Endothelial cell of umbilical vein (primary cell): ENCODE data around the gene RPLP2. TPM values are rescaled to one million over a fixed set of nuclear protein-coding genes. Genes with fewer than 3 reads are reported as not detected.

Source experiments
- BruUV-seq: library from RNA; stranded (reverse); fragments of 400-500 nt; replicated peaks from 2 replicates; lab custom pipeline; 2021; lab: Mats Ljungman, UMichigan
- CTCF ChIA-PET: fragments of 300-600, 350-600 bp; sonication (Branson Sonifier 250); formaldehyde crosslinking; loops from one replicate; lab custom pipeline; 2021; ENCODE audit warnings: antibody characterized with exemption, inconsistent platforms; lab: Charles Lee
- POLR2A ChIA-PET: fragments of 300-600, 350-600 bp; sonication (Branson Sonifier 250); formaldehyde crosslinking; loops from one replicate; lab custom pipeline; 2021; ENCODE audit warnings: antibody characterized with exemption, inconsistent platforms; lab: Charles Lee
- DNase-seq: peaks from one replicate; pipeline ENCODE4 v3.0.0-alpha.2; 2011; ENCODE audit warnings: low read depth, low spot score
- FAIRE-seq: peaks from 2 replicates; lab custom pipeline; 2011; peaks lifted over from hg19 to GRCh38; lab: Jason Lieb, UNC
- H2AFZ ChIP-seq: 2 replicates; pipeline ENCODE4 v1.6.0; 2012; ENCODE audit warnings: low read depth, low read length, control low read depth, inconsistent platforms
- H3K27ac ChIP-seq: 2 replicates; pipeline ENCODE4 v1.5.1; 2011; ENCODE audit warnings: low read depth, mild to moderate bottlenecking, control low read depth, low read length, moderate library complexity; ENCODE audit not compliant: insufficient read depth
- H3K27me3 ChIP-seq, 2 experiments: 2 replicates each; pipeline versions ENCODE4 v1.6.0 to v1.6.1; 2011; ENCODE audit warnings: low read length in 2 of 2, mixed read lengths in 1 of 2; ENCODE audit not compliant: control insufficient read depth in 2 of 2, insufficient read depth in 2 of 2
- H3K36me3 ChIP-seq, 2 experiments: 2 replicates in 1 of 2; 3 replicates in 1 of 2; pipeline ENCODE4 v1.5.1; 2011; ENCODE audit warnings: low read length in 2 of 2, mild to moderate bottlenecking in 1 of 2, moderate library complexity in 1 of 2; ENCODE audit not compliant: control insufficient read depth in 2 of 2, insufficient read depth in 2 of 2; ENCODE audit errors: extremely low read depth in 1 of 2
- H3K4me1 ChIP-seq: 3 replicates; pipeline ENCODE4 v1.5.1; 2011; ENCODE audit warnings: mild to moderate bottlenecking, low read length; ENCODE audit not compliant: control insufficient read depth, insufficient read depth; ENCODE audit errors: extremely low read depth
- H3K4me2 ChIP-seq: 2 replicates; pipeline ENCODE4 v1.6.1; 2011; ENCODE audit warnings: low read length, control low read depth, mixed read lengths; ENCODE audit not compliant: insufficient read depth
- H3K4me3 ChIP-seq, 3 experiments: fragments of 200-600 bp in 1 of 3; sonication (generic), shearing (Covaris generic) in 1 of 3; replicated peaks in 1 of 3; 2 replicates each; pipeline ENCODE4 v1.5.1; 2011 to 2016; ENCODE audit warnings: control low read depth in 3 of 3, low read length in 3 of 3, mild to moderate bottlenecking in 2 of 3, inconsistent platforms in 1 of 3, low read depth in 1 of 3, moderate library complexity in 1 of 3; ENCODE audit not compliant: insufficient read depth in 1 of 3
- H3K79me2 ChIP-seq: 2 replicates; pipeline ENCODE4 v1.6.0; 2012; ENCODE audit warnings: low read length, inconsistent platforms; ENCODE audit not compliant: control insufficient read depth, insufficient read depth
- H3K9ac ChIP-seq: replicated peaks from 2 replicates; pipeline ENCODE3; 2011; ENCODE audit warnings: low read length, control low read depth; ENCODE audit not compliant: insufficient read depth; ENCODE audit errors: extremely low read depth
- H3K9me1 ChIP-seq: replicated peaks from 3 replicates; pipeline ENCODE4 v1.6.0; 2011; ENCODE audit warnings: mild to moderate bottlenecking, low read length; ENCODE audit not compliant: control insufficient read depth, insufficient read depth; ENCODE audit errors: extremely low read depth
- H3K9me3 ChIP-seq: replicated peaks from 2 replicates; pipeline ENCODE4 v1.5.1; 2012; ENCODE audit warnings: low read length, inconsistent platforms; ENCODE audit not compliant: control insufficient read depth, insufficient read depth
- H4K20me1 ChIP-seq: replicated peaks from 2 replicates; pipeline ENCODE3; 2011; ENCODE audit warnings: mild to moderate bottlenecking, low read length; ENCODE audit not compliant: control insufficient read depth, insufficient read depth; ENCODE audit errors: extremely low read depth
- EZH2 ChIP-seq: IDR thresholded peaks from 2 replicates; pipeline ENCODE4 v1.6.1; 2012; ENCODE audit warnings: borderline replicate concordance, low read depth, mild to moderate bottlenecking, moderate library complexity, low read length, inconsistent platforms; ENCODE audit not compliant: severe bottlenecking
- FOS ChIP-seq: IDR thresholded peaks from 2 replicates; pipeline ENCODE4 v1.6.1; 2011; ENCODE audit warnings: mild to moderate bottlenecking, low read length, moderate library complexity, borderline replicate concordance; ENCODE audit not compliant: insufficient read depth
- GATA2 ChIP-seq: IDR thresholded peaks from 2 replicates; pipeline ENCODE4 v1.7.0; 2011; ENCODE audit warnings: low read depth, mild to moderate bottlenecking, moderate library complexity, mixed read lengths, low read length; ENCODE audit not compliant: insufficient read length, insufficient read depth
- JUN ChIP-seq: IDR thresholded peaks from 2 replicates; pipeline ENCODE4 v1.6.1; 2011; ENCODE audit warnings: borderline replicate concordance, low read depth; ENCODE audit not compliant: insufficient read length, insufficient read depth
- MYC ChIP-seq: IDR thresholded peaks from one replicate; pipeline ENCODE4 v1.6.1; 2011; ENCODE audit warnings: mild to moderate bottlenecking, low read depth, low read length
- POLR2A ChIP-seq: IDR thresholded peaks from 2 replicates; pipeline ENCODE4 v1.6.1; 2012; ENCODE audit warnings: low read depth, mild to moderate bottlenecking, control low read depth, low read length
- POLR2AphosphoS5 ChIP-seq: IDR thresholded peaks from 2 replicates; pipeline ENCODE4 v1.6.1; 2012; ENCODE audit warnings: low read depth, mild to moderate bottlenecking, control low read depth, low read length, moderate library complexity; ENCODE audit not compliant: insufficient read depth
- dilution Hi-C: fragments of 300-500 bp; cut with MboI; formaldehyde crosslinking; loops from one replicate; pipeline ENCODE4 v1.15.0; 2019; ENCODE audit warnings: low sequenced_read_pairs; ENCODE audit not compliant: extremely low pct_ligation_motif_present
- intact Hi-C: fragments of 100-400 bp; cut with micrococcal nuclease; formaldehyde crosslinking; loops from one replicate; pipeline ENCODE4 v1.10.0; 2022
- polyA plus RNA-seq, 4 experiments: library from polyadenylated mRNA; depleted of rRNA in 3 of 4; stranded (reverse) in 3 of 4; unstranded in 1 of 4; fragments of >200 nt; gene quantifications; 2 replicates each; pipeline versions ENCODE4 v1.2.1 to v1.2.3, GENCODE V29; 2011 to 2012; ENCODE audit warnings: missing spikeins in 1 of 4
- total RNA-seq: library from RNA; stranded (reverse); gene quantifications from 2 replicates; pipeline ENCODE4 v1.2.3, GENCODE V29; 2021
- TF ChIP-seq, protein P1 (sequence below), 2 donors: IDR thresholded peaks; 1 replicate in 1 of 2; 2 replicates in 1 of 2; pipeline ENCODE4 v1.5.1; 2011; ENCODE audit warnings: low read length in 2 of 2, mild to moderate bottlenecking in 2 of 2, moderate library complexity in 2 of 2, control low read depth in 1 of 2, inconsistent platforms in 1 of 2, low read depth in 1 of 2; ENCODE audit not compliant: insufficient read depth in 1 of 2; ENCODE audit errors: extremely low read depth in 1 of 2
- TF ChIP-seq, protein P2 (sequence below): IDR thresholded peaks from 2 replicates; pipeline ENCODE4 v1.6.1; 2011; ENCODE audit not compliant: insufficient read depth, insufficient read length

Gene RPLP2
- total and polyA plus RNA-seq, 2 donors (not counting 3 experiments of a cell fraction or from before 2014, with no cell fraction given): 1,579 to 1,739 TPM

DNA sequence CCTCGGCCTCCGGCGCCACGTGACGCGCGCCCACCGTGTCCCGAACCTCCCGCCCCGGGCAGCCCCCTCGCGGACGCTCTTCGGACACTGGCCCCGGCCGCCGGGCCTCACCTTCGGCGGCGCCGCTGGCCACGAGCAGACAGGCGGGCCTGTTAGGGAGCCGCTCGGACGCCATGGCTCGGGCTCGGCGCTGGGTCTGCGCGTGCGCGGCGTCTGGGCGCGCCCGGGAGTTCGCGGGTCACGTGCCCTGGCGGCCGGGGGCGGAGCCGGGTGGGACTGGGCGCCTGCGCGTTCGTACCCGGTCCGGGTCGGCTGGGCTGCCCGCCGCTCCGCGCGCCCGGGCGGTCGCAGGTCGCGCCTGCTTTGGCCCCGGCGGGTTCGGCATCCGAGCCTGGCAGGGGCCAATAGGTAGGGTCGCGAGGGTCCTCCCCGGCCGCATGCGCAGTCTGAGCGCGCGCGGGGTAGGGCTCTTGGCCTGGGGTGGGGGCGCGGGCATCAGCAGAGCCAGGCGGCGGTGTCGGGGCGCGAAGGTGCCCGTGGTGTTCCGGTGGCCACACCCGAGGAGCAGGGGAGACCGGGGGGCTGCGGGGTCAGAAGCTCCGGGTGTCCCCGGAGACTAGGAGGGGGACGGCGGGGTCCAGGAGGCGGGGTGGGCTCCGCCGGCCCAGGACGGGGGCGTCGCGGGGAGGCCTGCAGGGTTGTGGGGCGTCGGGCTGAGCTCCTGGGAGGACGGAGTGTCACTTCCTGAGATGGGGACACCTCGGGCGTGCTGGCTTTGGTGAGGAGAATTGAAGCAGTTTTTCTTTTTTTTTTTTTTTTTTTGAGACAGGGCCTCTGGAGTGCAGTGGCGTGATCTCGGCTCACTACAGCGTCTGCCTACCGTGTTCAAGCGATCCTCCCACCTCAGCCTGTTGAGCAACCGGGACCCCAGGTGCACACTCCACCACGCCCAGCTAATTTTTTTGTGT lies 32.2 kb upstream of the RPLP2 start, which contains the start of gene GATD1:
Gene GATD1 (minus strand): TSS at position 200 of the 968 bp plus-strand sequence. CDS start 25 bp downstream, at position 175.
- Histone ChIP-seq H3K27me3 (no peaks in the 10 kb centered on the region), H2AFZ (peak within 1 kb of the TSS; percentile 86), H3K4me1 (peaks cover 23% of the 10 kb centered on the region), H3K9me3 (no peaks in the 10 kb centered on the region), H3K27ac (peak within 1 kb of the TSS; percentile 53), H3K79me2 (peaks cover 58% of the 10 kb centered on the region), H3K9ac (peak within 1 kb of the TSS; percentile 79), H3K4me3 (peak within 1 kb of the TSS; percentile 48 to 97 (median 66)), H3K9me1 (no peaks in the 10 kb centered on the region), H3K4me2 (peak within 1 kb of the TSS; percentile 78), H3K36me3 (peaks cover 9 to 13% of the 10 kb centered on the region in 2 experiments), H4K20me1 (no peaks in the 10 kb centered on the region)
- dilution Hi-C loops: no loop called here
- no TSS peak for BruUV-seq
- POLR2A ChIA-PET: interaction anchor here (0.9 to 1.0 kb wide), 2 partner anchors 31 to 42 kb away, joined by 3 to 5 read pairs; no protein-coding TSS in a partner anchor
- CTCF ChIA-PET: interaction anchor here (1.0 to 1.6 kb wide), 3 partner anchors 12 to 31 kb away, joined by 3 to 4 read pairs (median 3); partner anchors contain the start of gene CEND1
- intact Hi-C loops: loop anchor here (2.0 kb wide), 1 partner anchor 29 kb away; no protein-coding TSS in a partner anchor
- peak; percentile 84 for DNase-seq
- peak; percentile 96 for TF ChIP-seq POLR2AphosphoS5
- no peak for TF ChIP-seq JUN
- TF ChIP-seq, protein P1, sequence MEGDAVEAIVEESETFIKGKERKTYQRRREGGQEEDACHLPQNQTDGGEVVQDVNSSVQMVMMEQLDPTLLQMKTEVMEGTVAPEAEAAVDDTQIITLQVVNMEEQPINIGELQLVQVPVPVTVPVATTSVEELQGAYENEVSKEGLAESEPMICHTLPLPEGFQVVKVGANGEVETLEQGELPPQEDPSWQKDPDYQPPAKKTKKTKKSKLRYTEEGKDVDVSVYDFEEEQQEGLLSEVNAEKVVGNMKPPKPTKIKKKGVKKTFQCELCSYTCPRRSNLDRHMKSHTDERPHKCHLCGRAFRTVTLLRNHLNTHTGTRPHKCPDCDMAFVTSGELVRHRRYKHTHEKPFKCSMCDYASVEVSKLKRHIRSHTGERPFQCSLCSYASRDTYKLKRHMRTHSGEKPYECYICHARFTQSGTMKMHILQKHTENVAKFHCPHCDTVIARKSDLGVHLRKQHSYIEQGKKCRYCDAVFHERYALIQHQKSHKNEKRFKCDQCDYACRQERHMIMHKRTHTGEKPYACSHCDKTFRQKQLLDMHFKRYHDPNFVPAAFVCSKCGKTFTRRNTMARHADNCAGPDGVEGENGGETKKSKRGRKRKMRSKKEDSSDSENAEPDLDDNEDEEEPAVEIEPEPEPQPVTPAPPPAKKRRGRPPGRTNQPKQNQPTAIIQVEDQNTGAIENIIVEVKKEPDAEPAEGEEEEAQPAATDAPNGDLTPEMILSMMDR (IDR thresholded peaks at IDR 0.05; ENCODE audit: extremely low read depth in 1 of 2, insufficient read depth in 1 of 2, low read depth in 1 of 2, low read length in 2 of 2): no peak
- TF ChIP-seq MYC: no peak
- no peak for TF ChIP-seq FOS
- TF ChIP-seq GATA2: no peak
- peak; percentile 97 for TF ChIP-seq POLR2A
- TF ChIP-seq, protein P2, sequence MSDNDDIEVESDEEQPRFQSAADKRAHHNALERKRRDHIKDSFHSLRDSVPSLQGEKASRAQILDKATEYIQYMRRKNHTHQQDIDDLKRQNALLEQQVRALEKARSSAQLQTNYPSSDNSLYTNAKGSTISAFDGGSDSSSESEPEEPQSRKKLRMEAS: peak; percentile 80
- no peak for TF ChIP-seq EZH2
- FAIRE-seq: peak; percentile 80
